Smooth muscle cell (in vitro differentiated cells): ENCODE measurements around the gene C1orf74. TPM values are rescaled to one million over a fixed set of nuclear protein-coding genes. Genes with fewer than 3 reads are reported as not detected.

Experiments
- DNase-seq: peaks from one replicate; lab custom pipeline; 2025; ENCODE audit not compliant: unreplicated experiment; lab: John Stamatoyannopoulos, UW
- H2AFZ ChIP-seq: fragments of 200-600 bp; sonication (generic); 2 replicates; pipeline ENCODE4 v1.6.0; 2016; ENCODE audit warnings: antibody characterized with exemption, low read depth, mild to moderate bottlenecking
- H3F3A ChIP-seq: fragments of 200-600 bp; sonication (generic); 2 replicates; pipeline ENCODE4 v1.6.0; 2017; ENCODE audit warnings: antibody characterized with exemption, low read depth
- H3K27ac ChIP-seq: fragments of 200-600 bp; sonication (generic); 2 replicates; pipeline ENCODE4 v1.5.1; 2016; ENCODE audit warnings: low read depth, mild to moderate bottlenecking
- H3K27me3 ChIP-seq: fragments of 200-600 bp; sonication (generic); 2 replicates; pipeline ENCODE4 v1.6.1; 2016; ENCODE audit warnings: low read depth, mild to moderate bottlenecking
- H3K36me3 ChIP-seq: fragments of 200-600 bp; sonication (generic); 2 replicates; pipeline ENCODE4 v1.5.1; 2016; ENCODE audit warnings: low read depth
- H3K4me1 ChIP-seq: fragments of 200-600 bp; sonication (generic); 2 replicates; pipeline ENCODE4 v1.5.1; 2016; ENCODE audit warnings: low read depth
- H3K4me2 ChIP-seq: fragments of 200-600 bp; sonication (generic); 2 replicates; pipeline ENCODE4 v1.6.0; 2016; ENCODE audit warnings: mild to moderate bottlenecking
- H3K4me3 ChIP-seq: fragments of 200-600 bp; sonication (generic); 2 replicates; pipeline ENCODE4 v1.5.1; 2016; ENCODE audit warnings: mild to moderate bottlenecking
- H3K79me2 ChIP-seq: fragments of 200-600 bp; sonication (generic); 2 replicates; pipeline ENCODE4 v1.6.0; 2016; ENCODE audit warnings: low read depth, mild to moderate bottlenecking
- H3K9ac ChIP-seq: fragments of 200-600 bp; sonication (generic); 2 replicates; pipeline ENCODE4 v1.6.0; 2016; ENCODE audit warnings: low read depth
- H3K9me3 ChIP-seq: fragments of 200-600 bp; sonication (generic); replicated peaks from 2 replicates; pipeline ENCODE4 v1.5.1; 2016; ENCODE audit warnings: low read depth
- H4K20me1 ChIP-seq: fragments of 200-600 bp; sonication (generic); 2 replicates; pipeline ENCODE4 v1.6.0; 2016; ENCODE audit warnings: low read depth
- WGBS: methylation state at CpG from one replicate; pipeline ENCODE4 v1.1.7; 2016; ENCODE audit warnings: low lambda C conversion rate; 5-methylcytosine and 5-hydroxymethylcytosine counted together
- polyA plus RNA-seq: library from polyadenylated mRNA; unstranded; fragments of >200 nt; fragmentation: Nextera tagmentation; extraction: Ambion mirVana; gene quantifications from 2 replicates; pipeline ENCODE4 v1.2.1, GENCODE V29; 2016
- total RNA-seq: library from RNA; depleted of rRNA; stranded (reverse); fragments of >200 nt; gene quantifications from 2 replicates; pipeline ENCODE4 v1.2.3, GENCODE V29; 2014
- TF ChIP-seq, protein P1 (sequence below): fragments of 200-600 bp; sonication (generic); IDR thresholded peaks from 2 replicates; pipeline ENCODE4 v1.5.1; 2017; ENCODE audit warnings: borderline replicate concordance, mild to moderate bottlenecking, antibody characterized with exemption; ENCODE audit not compliant: insufficient read depth, poor library complexity, severe bottlenecking

The C1orf74 gene
- total and polyA plus RNA-seq, 2 experiments from 2014 or later = 1.0 to 5.0 TPM

DNA sequence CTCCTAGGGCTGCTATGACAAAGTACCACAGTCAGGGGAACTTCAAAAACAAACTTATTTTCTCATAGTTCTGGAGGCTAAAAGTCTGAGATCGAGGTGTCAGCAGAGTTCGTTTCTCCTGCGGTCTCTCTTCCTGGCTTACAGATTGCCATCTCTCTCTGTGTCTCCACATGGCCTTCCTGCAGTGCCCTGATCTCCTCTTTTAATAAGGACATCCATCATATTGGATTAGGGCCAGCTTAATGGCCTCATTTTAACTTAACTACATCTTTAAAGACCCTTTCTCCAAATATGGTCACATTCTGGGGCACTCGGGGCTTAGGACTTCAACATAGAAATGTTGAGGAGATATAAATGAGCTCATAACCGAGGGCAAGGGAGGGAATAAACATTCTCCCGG, 12.2 kb downstream of the C1orf74 start:
- H3K9ac ChIP-seq = no peak overlapping the region
- WGBS = 29% methylated on average over 6 of the region's 6 CpGs
- no peak overlapping the region for H3K27ac ChIP-seq
- no peak overlapping the region for H3K4me3 ChIP-seq
- H3K4me1 ChIP-seq = peaks cover 4% of the 10 kb centered on the region
- H2AFZ ChIP-seq = no peak overlapping the region
- H3K27me3 ChIP-seq = no peaks in the 10 kb centered on the region
- no peaks in the 10 kb centered on the region for H3K79me2 ChIP-seq
- no peaks in the 10 kb centered on the region for H3K9me3 ChIP-seq
- H3K36me3 ChIP-seq = no peaks in the 10 kb centered on the region
- TF ChIP-seq, protein P1, sequence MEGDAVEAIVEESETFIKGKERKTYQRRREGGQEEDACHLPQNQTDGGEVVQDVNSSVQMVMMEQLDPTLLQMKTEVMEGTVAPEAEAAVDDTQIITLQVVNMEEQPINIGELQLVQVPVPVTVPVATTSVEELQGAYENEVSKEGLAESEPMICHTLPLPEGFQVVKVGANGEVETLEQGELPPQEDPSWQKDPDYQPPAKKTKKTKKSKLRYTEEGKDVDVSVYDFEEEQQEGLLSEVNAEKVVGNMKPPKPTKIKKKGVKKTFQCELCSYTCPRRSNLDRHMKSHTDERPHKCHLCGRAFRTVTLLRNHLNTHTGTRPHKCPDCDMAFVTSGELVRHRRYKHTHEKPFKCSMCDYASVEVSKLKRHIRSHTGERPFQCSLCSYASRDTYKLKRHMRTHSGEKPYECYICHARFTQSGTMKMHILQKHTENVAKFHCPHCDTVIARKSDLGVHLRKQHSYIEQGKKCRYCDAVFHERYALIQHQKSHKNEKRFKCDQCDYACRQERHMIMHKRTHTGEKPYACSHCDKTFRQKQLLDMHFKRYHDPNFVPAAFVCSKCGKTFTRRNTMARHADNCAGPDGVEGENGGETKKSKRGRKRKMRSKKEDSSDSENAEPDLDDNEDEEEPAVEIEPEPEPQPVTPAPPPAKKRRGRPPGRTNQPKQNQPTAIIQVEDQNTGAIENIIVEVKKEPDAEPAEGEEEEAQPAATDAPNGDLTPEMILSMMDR = no peak
- no peaks in the 10 kb centered on the region for H4K20me1 ChIP-seq
- DNase-seq = no peak
- peaks cover 6% of the 10 kb centered on the region for H3F3A ChIP-seq
- H3K4me2 ChIP-seq = peak overlapping the region; percentile 15

DNA sequence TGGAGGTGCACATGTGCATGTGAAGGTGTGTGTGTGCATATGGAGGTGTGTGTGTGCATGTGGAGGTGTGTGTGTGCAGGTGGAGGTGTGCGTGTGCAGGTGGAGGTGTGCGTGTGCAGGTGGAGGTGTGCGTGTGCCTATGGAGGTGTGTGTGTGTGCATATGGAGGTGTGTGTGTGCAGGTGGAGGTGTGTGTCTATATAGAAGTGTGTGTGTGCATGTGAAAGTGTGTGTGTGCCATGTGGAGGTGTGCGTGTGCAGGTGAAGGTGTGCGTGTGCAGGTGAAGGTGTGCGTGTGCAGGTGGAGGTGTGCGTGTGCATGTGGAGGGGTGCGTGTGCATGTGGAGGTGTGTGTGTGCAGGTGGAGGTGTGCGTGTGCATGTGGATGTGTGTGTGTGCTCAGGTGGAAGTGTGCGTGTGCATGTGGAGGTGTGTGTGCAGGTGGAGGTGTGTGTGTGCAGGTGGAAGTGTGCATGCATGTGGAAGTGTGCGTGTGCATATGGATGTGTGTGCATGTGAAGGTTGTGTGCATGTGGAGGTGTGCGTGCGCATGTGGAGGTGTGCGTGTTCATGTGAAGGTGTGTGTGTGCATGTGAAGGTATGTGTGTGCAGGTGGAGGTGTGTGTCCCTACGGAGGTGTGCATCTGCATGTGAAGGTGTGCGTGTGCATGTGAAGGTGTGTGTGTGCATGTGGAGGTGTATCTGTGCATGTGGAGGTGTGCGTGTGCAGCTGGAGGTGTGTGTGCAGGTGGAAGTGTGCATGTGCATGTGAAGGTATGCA, 13.5 kb downstream of the C1orf74 start:
- Histone ChIP-seq H3K36me3 (no peaks in the 10 kb centered on the region), H3K4me3 (no peak overlapping the region), H3K9ac (no peak overlapping the region), H3K27ac (no peak overlapping the region), H3K27me3 (no peaks in the 10 kb centered on the region), H3F3A (peaks cover 6% of the 10 kb centered on the region), H2AFZ (no peak overlapping the region), H3K79me2 (no peaks in the 10 kb centered on the region), H3K4me1 (peaks cover 4% of the 10 kb centered on the region), H3K9me3 (no peaks in the 10 kb centered on the region), H4K20me1 (no peaks in the 10 kb centered on the region), H3K4me2 (no peak overlapping the region)
- no peak for DNase-seq
- TF ChIP-seq, protein P1 = no peak
- WGBS = 97% methylated on average over 17 of the region's 17 CpGs

DNA sequence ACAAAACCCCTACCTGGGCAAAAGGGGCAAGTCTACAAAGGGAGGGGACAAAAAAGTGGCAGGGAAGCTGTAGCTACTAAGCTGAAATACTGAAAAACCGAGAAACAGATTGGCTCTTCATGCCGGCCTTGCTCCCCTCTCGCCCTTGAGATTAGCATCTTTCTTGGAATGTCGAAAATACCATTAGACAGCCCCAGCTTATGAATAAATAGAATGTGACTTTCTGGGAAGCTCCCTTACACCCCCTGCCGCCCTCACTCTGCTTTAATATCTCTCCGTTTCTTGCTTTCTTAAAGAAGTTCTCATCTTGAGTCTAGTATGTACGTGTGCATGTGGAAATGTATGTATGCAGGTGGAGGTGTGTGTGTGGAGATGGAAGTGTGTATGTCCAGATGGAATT, 14.4 kb downstream of the C1orf74 start:
- H4K20me1 ChIP-seq = no peaks in the 10 kb centered on the region
- peak overlapping the region; percentile 8 for H3K9ac ChIP-seq
- TF ChIP-seq, protein P1 = no peak
- no peaks in the 10 kb centered on the region for H3K36me3 ChIP-seq
- peak overlapping the region; percentile 56 for H3K4me2 ChIP-seq
- H3K4me1 ChIP-seq = peaks cover 4% of the 10 kb centered on the region
- H3K27me3 ChIP-seq = no peaks in the 10 kb centered on the region
- no peak overlapping the region for H3K4me3 ChIP-seq
- H3F3A ChIP-seq = peaks cover 6% of the 10 kb centered on the region
- no peaks in the 10 kb centered on the region for H3K9me3 ChIP-seq
- H3K27ac ChIP-seq = peak overlapping the region; percentile 80
- H2AFZ ChIP-seq = peak overlapping the region; percentile 75
- no peaks in the 10 kb centered on the region for H3K79me2 ChIP-seq
- 83% methylated on average over 7 of the region's 7 CpGs for WGBS
- no peak for DNase-seq
